Stimulated activated CD4-positive, alpha-beta T cell treated with anti-CD3 and anti-CD28 coated beads, Interleukin-12 subunit alpha, Interleukin-12 subunit beta, amount 100 ng/mL, for 24 hours (primary cell): ENCODE data around the gene CADM1.

Experiments used
- DNase-seq, 2 experiments: peaks; one replicate each; pipeline ENCODE4 v3.0.0-alpha.2; 2020; ENCODE audit warnings: low read depth in 2 of 2

CADM1 gene

DNA sequence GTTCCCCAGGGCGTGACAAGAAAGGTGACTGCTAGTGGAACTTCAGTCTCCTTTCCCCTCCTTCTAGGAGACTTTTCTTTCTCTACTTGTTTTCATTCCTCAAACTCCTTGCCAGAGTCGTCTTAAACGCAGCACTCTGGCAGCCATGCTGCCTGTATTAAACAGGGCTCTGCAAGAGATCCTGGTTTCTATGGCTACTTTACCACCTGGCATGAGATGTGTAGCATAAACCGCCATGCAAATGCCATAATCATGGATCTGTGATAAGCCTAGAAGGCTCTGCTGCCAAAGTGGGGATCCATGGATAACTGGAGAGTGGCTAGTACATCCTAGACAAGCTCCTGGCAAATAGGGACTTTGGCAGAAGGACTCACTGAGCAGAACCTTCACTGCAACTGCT is 321.1 kb downstream of the CADM1 start:
- DNase-seq: no peak

DNA sequence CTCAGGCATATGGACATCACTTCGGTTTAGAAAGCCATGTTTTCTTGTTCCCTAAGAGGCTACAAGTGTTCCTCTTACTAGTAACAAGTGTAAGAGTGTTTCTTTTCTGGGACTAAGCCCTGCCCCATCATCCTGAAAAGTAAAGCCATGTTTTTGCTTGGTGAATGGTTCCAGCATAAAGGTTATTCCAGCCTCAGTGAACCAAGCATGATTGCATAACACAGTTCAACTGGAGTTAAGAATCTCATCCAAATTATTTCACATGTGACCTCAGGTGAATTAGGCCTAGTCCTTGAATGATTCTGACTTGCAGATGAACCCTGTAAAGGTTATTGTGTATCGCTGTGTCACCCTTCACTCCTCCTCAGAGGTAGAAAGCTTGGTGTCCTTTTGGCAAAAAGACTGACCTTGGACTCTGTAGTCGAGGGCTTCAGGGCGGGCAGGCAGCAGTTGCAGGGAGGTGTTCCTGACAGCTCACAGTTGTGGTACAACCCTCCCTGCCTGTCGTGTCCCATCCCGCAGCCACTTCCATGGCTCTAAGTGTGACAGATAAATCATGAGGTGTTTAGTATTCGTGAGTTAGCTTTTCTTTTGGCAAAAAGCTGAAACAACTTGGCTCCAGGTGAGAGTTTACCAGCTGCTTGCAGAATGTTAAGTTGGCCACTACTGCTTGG is 321.8 kb downstream of the CADM1 start:
- DNase-seq: no peak

DNA sequence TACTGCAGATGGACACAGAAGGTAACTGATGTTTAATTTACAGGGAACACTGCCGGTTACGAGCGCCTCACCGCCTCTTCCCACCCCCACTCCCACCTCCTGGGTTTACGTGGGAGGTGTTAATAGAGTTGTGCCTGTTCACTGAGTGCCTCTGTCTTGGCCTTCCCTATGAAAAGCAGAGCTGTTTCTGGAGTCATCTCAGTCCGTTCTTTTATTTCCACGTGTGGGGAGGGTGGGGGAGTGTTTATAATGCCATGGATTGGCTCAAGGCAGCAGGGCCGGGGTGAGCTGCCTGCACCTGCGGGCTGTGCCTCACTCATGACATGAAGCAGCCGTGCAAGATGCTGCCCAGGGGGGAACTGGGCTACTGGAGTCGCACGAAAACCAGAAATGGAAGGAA is 322.7 kb downstream of the CADM1 start:
- no peak for DNase-seq

DNA sequence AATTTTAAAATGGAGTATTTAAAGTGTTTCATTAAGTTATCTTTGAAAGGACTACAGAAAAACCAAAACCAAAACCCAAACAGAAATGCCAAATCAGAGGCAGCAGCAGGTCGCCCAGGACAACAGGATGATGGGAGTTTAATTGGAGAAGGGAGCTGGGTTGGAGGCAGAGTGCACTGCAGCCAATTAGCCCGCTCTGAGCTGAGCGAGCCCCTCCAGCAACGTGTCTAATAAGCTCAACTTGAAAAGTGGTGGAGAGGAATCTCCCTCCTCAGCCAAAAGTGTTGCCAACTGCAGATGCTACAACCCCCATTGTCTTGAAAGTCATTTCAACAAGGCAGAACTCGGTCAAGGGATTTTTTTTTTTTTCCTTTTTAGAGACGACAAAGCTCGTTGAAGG is 323.9 kb downstream of the CADM1 start:
- DNase-seq: no peak

DNA sequence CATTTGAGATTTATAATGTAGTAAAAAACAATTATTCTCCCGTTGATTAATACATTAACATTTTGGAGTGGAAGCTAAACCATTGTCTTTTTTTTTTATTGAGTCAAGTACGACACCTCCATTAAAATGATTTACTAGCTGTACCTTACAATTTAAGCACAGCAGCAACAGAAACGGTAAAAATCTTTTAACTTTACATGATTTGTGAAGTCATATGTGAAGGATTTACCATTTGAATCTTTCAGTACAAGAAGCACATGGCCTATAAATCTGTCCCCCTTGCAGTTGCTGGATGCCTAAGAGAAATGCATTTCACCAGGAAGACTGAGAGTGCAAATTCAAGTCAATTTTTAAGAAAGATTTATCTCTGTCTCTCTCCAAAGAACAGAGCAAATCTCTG is 324.6 kb downstream of the CADM1 start:
- no peak for DNase-seq

DNA sequence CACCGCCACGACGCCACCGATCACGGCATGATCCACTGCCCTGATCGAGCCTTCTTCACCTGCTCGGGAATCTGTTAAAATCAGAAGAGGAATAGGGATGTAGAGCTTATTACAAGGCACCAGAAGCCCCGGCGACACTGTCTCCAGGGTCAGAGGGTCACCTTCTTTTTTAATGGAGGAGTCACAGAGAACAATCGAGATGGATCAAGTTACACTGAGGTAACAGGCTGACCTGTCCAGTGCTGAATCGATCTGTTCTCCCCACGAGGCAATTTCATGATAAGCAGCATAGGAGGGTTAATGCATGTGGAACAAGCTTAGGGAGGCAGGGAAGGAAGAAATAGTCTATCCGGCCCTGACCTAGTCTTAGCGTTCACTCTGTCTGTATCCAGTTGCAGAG is 325.5 kb downstream of the CADM1 start:
- no peak for DNase-seq

DNA sequence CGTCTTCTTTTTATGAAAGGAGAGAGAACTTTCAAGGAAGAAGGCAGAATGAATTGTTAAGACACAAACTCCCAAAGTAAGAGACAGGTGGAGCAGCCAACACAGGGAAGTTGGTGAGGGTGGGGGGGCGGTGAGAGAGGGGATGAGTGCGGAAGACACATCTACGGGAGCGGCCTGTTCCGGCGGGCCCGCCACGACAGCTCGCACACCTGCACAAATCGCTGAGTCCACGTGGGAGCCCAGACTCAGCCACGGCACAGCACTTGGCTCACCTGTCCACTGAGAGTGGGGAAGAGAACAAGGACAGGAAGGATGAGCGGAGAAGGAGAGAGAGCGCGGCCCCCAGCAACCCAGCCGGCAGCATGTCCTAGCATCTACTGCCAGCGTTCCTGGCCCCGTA is 331.1 kb downstream of the CADM1 start:
- no peak for DNase-seq

DNA sequence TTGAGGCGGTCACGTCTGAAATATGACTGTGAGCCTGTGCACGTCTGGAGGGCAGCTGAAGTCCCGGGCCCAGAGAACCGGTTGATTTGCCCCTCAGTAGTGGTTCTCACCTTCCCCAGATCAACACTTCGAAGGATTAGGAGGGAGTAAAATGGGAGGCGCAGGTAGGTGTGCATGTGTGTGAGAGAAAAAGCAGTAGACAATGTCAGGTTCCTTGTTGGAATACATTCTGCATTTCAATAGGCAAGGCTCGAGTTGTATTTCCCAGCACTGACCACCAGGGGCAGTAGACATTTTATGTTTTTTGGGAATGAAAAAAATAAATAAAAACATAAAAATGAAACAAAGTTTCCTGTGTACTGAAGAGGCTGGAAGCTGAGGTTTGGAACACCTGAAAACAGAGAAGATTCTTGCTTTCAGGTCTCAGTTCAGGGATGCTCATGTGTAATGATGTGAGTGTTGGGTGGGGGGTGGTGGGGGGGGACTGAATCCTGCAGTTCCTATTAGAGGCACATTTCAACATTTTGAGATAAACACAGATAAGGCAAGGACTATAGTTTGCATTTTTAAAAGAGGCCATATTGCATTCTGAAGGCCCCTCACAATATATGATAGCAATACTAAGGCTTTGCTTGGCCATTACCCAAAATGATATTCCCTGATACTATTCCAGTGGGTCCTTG is 333.9 kb downstream of the CADM1 start:
- peak in 1 of 2 experiments; percentile 17 for DNase-seq

DNA sequence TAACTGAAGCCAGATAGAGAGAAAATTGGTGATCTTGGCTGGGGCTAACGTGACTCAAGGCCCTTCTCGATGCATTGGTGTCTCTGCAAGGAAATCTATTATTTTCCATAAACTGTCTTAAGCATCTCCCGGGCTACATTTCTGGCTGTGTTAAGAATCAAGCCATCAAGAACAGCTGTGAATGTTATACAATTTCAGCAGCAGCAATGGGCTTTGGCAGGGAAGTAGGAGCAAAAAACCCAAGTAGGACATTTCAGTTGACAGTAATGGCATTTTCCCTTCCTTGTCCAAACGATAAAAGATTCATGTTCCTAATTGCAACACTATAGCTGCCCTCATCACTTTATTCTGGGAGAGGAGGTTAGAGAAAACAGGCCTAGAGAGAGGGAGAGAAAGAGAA is 335.0 kb downstream of the CADM1 start:
- DNase-seq: no peak

DNA sequence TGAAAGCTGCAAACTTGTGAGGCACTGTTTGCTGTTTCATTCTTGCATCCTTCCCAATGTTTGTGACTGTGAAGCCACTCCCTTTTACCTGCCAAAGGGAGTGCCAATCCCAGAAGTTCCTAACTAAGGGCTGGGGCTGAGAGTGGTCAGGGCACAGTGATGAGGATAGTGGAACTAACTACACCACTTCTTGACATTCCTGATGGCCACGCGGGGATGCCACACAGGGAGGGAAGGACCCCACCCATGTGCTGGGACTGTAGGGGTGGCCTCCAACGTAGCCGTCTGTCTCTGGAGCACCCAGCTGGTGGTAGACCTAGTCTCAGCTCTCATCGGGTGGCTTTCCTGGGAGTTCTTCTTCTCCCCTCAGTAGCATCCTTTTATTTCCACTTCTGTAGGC is 335.5 kb downstream of the CADM1 start:
- DNase-seq: no peak

DNA sequence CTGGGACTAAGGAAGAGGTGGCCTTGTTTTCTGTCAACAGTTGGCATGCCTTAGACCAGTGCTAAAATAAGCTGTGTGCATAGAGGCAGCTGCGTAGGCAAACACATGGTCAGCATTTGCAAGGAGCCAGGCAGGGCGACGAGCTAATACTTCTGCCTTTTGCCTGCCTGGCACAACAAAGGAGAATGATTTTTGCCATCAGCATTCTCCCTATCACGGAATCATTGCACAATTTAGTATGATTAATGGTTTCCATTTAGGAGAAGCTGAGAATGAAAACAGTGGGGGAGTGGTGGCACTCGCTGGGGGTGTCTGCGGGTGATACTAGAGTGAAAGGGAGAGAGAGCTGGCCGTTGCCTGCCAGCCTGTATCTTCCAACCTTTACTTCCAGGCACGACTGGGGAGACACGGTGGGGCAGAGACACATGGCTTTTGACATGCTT is 336.0 kb downstream of the CADM1 start:
- DNase-seq: no peak

DNA sequence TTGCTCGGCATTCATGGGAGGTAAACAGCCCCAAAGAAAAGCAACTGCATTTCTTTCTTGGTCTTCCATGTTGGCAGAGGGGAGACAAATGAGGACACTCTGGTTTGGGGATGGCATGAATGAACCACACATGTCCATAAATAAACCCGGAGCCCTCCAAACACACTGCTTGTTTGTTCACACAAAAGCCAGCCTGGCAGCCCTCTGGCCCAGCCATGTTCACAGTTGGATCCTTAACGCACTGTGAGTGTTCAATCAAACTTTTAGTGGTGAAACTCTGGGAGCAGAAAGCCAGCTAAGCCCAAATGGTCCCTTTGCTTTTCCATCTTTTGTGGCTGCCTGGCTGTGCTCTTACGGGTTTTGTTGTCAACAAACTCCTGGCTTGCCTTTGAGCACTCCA is 336.8 kb downstream of the CADM1 start:
- DNase-seq: no peak

DNA sequence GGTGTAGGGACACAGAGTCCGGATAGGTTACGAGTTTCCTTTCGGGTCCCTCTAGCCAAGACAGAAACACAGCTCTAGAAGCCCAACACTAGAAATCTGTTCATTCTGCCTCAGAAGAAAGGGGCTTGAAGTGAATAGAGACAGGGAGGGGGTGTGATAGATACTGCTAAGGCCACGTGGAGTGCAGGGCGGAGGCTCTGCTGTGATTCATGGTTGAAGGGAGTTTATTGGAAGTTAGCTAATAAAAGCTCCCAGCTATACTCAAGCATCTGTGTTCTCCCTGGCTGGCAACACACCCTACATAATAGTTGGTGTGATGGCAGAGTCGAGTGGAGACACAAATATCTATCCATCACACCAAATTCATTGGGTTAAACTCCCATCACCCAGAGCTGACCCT is 337.4 kb downstream of the CADM1 start:
- DNase-seq: no peak

DNA sequence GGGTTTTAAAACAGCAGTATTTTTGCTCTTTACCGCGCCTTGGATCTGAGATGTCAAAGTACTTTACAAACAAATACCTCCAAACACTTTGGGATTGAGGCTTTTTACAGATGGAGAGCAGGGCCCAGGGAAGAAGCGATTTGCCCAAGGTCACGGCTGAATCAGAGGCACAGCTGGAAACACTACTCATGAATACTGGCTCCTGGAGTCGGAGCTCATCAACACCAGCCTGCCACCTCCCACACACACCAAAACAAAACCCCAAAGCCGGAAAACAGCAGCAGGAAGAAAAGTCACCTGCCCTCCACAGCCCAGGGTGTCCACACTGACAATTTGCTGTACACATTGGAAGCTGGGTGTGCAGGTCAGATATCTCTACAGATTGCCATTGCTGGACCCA is 339.4 kb downstream of the CADM1 start:
- no peak for DNase-seq

DNA sequence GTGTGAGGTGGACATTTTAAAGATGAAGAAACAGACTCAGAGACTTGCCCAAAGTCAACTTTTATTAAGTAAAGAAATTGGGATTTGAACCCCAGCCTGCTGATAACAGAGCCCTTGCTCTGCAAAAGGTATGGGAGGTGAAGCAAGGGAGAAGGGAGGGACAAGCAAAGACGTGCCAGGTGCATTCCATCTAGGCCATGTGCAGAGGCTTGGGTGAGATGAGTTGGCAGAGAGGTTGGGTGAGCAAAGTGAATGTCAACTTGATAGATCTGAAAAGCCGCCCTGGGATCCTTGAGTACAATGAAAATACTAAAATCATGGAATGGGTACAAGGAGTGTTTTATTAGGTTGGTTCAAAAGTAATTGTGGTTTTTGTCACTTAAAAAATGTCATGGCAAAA is 341.3 kb downstream of the CADM1 start:
- no peak for DNase-seq

DNA sequence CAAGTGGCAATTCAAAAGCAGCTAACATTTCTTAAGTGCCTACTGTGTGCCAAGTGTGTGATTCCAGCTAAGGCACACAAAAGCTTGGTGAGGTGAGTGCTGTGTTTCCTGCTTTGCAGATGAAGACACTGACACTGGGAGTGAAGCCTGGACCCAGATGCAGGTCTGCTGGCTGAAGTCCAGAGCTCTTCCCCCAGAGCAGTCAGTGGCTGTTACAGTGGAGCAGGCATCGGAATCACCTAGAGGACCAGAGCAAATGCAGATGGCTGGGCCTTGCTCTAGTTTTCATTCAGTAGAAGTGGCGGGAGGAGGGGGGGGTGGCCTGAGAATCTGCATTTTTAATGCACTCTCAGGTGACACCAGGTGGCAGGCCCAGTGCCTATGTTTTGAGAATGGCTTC is 342.3 kb downstream of the CADM1 start:
- no peak for DNase-seq

DNA sequence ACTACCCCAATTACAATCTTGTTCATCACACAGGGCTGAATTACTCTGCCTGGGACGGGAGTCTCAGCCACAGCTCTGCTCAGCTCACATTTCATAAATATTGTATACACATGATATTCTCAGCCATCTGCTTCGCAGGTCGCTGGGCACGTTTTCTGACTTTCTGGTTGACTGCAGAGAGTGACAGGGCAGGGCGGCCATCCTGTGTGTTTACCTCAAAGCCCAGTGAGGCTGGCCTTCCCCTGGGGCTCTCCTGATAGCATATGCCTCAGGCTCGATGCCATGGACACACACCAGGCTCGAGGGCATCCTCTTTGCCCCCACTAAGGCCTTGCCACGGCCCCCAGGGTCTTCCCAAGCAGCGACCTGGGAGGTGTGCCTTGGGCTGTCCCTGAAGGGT is 345.0 kb downstream of the CADM1 start:
- no peak for DNase-seq

DNA sequence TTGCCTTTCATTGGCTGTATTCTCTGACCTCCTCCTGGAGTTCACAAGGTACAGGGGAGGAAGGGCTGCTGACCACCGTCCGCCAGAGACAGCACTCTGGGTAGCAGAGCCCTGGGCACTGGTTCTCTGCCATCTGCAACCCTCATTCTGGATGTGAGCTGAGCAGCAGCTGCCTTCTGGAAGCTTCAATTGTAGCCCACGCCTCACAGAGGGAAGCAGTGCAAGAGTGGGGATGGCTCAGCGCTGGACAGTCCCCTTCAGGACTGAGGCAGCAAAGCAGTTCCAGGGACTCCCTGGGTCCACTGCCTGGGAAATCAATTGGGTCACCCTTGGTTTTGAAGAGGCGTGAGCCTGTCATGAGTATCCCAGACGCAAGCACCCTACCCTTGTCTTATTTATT is 346.2 kb downstream of the CADM1 start:
- DNase-seq: no peak

DNA sequence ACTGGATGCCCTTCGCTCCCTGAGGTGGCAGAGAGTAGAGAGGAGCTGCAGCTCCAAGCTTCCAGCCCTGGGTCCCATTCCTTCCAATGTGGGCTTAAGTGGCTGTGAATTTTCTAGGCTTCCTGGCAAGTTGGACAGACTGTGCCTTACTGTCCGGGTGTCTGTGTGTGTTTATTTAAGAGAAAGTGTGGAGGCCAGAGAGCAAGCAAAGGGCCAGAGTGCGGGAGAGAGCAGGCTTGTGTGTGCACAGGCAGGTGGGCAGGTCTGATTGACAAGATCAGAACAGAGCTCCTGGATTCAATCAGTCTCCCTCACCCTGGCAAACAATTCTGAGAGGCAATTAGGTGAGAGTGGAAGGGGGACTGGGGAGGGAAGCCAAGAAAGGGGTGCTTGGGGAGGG is 347.0 kb downstream of the CADM1 start:
- DNase-seq: no peak

DNA sequence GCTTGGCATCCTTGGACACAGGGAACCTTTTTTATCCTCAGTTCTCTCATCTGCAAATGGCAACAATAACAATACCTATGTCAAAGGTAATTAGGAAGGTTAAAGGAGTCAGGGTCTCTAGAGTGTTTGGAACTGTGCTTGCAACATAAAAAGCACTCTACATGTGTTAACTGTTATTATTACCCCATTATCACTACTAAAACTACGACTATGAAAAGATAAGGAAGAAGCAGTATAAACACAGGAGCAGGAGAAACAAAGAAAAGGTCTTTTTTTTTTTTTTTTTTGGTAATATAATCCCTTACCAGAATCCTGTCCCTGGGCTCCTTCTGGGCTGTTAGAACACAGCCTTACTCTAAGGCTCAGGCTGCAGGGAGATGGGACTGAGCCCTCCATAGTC is 348.2 kb downstream of the CADM1 start:
- no peak for DNase-seq

DNA sequence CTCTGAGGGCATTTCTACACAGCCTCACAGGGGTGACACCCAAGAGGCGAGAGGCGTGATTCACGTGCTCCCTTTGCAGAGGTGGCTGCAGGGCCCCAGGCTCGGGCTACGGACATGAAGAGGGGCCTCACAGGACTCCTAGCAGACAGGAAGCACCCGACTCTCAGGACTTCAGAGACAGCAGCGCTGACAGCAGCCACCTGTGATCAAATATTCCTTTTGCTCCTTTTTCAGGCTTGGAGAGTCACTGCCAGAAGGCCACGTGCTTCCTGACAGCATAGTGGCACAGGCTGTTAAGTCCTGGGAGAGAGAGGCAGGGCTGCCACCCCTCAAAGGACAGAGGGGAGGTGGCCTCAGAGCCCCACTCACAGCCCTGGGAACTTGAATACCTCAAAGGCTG is 348.9 kb downstream of the CADM1 start:
- DNase-seq: no peak

DNA sequence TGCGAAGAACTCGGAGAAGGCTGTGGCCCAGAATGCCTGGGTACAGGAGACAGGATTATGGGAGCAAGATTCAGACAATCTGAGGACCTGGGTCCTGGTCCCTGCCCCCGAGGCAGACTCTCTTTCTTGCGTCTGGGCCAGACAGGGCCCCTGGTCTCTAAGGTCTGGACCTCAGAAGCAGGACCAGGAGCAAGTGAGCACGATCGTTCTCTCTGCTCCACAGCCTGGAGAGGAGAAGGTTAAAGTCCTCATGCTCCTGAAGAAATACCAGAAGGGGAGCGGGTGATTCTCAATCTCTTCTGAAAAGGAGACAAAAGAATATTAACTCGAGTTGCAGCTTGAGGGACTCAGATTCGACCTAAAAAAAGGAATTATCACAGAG is 349.9 kb downstream of the CADM1 start:
- no peak for DNase-seq

DNA sequence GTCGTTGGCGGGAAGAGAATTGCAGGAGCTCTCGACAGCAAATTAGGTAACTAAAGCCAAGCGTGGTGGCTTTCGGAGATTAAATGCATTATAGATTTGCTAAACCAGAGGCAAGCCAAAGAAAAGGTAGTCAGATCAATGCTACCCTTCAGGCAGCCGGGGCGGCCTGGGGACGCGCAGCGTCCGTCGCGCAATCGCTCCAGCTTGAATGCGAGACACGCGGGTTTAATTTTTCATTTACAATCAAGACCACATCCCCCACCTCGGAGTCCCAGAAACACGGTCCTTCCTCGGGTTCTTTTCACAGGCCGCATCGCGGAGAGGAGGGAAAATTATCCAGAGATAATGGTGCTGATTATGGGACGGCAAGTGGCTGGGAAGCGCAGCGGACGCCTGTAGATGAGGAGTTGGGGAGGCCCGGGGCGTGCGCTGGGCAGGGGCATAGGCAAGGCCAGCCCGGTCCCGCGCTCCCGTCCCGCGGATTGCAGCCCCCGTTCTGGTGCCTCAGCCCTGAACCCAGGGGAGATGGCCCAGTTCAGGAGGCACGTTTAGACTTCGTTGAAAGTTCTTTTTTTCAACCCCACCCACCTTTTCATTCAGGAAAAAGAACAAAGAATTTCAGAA is 350.4 kb downstream of the CADM1 start:
- no peak for DNase-seq
